K562 (cell line): ENCODE measurements around the gene KIAA0319L.

ENCODE experiments used
- BCLAF1 ChIP-seq, 2 experiments: fragments of 450-650 bp in 1 of 2; IDR thresholded peaks; 2 replicates each; pipeline ENCODE4 v1.6.1; 2011 to 2017; ENCODE audit warnings: low read depth in 2 of 2, antibody characterized with exemption in 1 of 2, borderline replicate concordance in 1 of 2, low read length in 1 of 2, mild to moderate bottlenecking in 1 of 2, mixed read lengths in 1 of 2; ENCODE audit not compliant: control insufficient read depth in 1 of 2
- LARP7 ChIP-seq: fragments of 450-650 bp; IDR thresholded peaks from 2 replicates; pipeline ENCODE4 v1.6.1; 2016

- TF ChIP-seq LARP7 (no peak), BCLAF1 (IDR thresholded peaks at IDR 0.05; ENCODE audit: borderline replicate concordance in 1 of 2, control insufficient read depth in 1 of 2, low read depth in 2 of 2, low read length in 1 of 2) (no peak)
These were observed 32.6 kb upstream of the KIAA0319L start for GRCh38 chr1:35589516-35590427.
